NCI-H1694 (cell line): ENCODE results near the gene RIN3.

Source experiments
- DNase-seq: peaks from one replicate; lab custom pipeline; 2025; lab: John Stamatoyannopoulos, UW

Gene RIN3

DNA sequence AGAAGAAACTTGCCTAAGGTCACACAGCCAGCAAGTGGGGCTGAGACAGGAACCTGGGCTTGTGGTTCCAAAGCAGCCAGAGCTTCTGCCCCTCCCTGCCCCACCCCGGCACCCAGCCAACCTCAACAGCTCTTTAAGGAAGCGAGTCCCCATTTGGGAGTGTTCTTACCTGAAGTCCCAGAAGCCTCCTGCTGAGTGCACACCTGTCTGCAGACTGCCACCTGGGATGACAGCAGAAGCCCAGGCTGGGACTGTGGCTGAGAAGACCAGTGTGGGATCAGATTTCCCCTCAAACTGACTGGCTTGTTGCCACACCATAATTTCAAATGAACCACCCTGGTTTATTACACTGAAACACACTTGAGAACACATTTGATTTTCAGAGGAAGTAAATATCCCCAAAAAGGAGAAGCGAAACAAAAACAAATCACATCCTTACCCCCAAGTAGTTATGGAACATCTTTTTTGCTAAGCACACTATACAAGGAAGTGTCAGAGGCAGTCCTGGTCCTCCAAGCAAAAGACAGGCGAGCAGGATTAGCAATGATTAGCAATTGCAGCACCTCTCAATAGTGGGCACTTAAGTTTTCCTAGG is 6.3 kb upstream of the RIN3 start:
- DNase-seq, result no peak

DNA sequence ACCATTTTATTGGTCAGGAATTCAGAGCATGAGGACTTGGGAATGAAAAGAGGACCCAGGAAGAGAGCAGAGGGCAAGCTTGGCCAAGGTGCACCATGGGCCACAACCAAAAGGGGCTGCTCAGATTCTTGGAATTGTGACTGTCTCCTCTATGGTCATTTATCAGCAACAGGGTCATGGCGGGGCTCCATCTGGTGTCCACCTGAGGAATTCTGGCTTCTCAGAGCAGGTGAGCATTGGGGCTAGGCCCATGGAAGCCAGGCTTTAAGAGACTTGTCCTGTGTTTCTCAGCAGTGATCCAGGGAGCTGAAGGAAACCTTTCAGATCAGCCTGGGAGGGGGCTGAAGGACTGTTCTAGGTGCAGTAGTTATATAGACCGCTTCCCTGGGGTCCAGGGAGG is 2.6 kb upstream of the RIN3 start:
- no peak for DNase-seq

DNA sequence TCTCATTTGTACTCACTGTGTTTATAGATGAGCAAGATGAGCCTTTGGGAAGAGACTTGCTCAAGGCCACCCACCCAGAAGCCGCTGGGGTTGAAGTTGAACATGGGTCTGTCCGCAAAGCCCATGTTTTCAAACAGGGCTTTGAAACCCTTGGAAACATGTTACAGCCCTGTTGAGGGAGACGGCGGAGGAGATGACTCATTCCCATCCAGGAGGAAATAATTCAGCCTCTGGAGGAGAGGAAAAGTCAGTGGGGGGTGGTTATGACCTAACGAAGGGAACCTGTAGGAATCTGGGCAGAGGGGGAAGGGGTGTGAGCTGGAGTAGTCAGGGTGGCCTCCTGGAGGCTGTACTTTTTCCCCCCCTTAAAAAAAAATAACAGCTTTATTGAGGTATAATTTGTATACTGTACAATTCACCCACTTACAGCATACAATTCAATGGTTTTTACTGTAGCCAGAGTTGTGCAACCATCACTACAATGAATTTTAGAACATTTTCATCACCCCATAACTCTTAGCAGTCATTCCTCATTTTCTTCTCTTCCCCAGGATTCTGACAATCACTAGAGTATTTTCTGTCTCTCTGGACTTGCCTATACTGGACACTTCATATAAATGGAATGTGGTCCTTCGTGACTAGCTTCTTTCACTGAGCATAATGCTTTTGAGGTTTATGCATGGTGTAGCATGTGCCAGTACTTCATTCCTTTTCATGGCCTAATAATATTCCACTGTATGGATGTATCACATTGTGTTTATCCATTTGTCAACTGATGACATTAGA is 1.9 kb upstream of the RIN3 start:
- no peak for DNase-seq

DNA sequence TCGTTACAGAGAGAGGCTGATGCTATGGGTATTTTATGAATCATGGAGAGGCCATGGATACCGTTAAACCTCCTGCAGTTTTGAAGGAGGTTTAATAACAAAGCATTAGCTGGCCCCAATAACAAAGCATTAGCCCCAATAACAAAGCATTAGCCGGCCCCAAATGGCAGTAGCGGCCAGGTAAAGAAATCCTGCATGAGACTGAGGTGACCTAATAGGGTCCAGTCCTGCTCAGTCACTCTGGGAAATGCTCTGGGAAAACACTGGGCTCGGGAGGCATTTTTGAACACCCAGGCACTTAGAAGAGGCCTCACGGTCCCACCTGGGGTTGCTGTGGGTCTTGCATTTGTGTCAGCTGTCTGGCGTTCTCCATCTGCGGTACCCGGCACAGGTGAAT is 776 bp upstream of the RIN3 start:
- no peak for DNase-seq

DNA sequence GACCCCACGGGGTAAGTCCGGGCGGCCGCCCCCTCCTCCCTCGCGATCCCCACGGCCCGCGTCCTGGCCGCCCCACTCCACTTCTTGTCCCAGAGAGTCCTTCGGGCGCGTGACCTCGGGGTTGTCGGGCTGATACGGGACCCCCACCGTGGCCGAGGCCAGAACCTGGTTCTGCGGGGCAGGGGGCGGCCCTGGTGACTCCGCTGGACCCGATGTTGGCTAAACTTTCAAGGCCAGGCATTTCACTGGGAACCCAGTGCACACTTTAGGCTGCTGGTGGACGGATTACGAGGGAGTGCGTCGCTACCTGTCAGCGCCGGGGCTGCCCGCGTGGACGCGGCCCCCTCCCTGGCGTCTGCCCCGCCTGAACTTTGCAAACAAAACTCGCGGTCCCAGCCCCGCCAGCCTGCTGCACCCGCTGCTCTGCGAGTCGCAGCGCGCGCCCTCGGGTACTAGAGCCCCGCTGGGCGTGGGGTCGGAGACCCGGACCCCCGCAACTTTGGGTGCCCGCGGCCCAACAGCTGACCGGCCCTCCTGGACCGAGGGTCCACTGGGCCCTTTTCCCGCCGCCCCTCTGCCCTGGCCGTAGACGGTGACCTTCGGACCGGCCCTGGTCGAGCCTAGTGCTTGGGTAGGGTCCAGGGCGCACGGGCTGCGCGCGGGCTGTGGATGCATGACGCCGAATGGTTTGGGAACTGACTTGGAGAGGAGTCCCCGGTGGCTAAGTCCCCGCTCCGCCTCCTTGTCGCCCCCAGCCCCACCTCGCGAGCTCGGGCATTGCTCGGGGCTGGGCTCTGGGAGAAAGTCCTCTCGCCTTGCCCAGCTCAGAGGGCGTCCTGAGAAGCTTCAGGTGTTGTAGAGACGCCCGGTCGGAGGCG is 624 bp downstream of the RIN3 start:
- no peak for DNase-seq

DNA sequence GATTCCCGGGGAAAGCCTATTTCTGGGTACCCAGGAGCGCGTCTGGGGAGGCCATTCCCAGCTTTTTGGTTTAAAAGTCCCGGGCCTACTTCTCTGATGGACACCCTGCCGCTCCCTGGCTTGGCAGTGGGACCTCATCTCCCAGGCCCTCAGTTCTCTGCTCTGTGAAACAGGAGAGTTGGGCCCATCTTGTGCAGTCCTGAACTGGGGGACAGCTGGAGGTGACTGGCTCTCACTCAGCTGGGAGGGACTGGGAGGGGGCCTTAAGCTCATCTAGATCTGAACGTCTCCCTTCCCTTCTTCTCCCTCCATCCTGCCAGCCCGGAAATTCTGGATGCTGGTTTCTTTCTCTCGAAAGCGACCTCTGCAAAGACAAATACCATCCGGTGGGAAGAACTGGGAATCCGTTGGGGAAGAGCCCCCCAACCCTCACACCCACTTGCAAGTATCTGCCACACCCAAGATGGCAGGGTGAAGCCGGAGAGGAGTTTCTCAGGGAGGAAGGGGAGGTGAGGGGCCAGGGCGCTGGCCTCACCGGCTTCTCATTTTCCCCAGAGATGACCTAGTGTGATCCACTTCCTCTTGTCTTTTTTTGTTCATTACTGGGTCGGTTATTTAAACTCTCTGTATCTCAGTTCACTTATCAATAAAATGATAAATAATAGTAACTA is 1.4 kb downstream of the RIN3 start:
- DNase-seq, result no peak

DNA sequence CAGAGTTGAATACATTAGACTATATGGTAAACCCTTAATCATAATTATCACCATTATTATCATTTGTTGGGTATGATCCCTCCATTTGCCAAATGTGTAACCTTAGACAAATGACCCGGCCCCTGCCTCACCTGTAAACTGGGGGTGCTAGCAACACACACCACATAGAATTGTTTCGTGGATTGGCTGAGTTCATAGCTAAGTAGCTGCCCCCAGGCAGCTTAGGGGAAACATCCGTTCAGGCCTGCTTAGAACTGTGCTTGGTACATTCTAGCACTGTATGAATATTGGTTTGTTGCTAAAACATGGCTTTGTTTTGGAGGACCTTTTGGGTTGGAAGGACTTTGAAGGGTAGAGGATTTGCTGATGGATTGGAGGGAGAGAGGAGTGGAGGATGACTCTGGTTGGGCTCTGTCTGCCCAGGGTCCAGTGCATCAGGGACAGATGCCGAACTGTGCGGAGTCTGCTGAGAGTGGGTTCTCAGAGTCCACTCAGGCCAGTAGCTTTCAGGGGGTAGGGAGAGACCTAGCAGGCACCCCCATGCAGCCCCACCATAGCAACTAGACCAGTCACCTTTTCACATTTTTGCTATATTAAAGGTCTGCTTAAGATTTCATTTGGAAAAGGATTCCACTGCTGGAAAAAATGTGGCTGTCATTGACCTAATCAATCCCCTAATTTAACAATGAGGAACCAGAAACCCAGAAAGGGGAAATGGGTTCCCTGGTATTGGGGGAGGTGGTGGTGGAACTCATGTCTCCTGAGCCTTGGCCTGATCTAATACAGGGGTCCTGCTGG is 2.2 kb downstream of the RIN3 start:
- DNase-seq, result no peak

DNA sequence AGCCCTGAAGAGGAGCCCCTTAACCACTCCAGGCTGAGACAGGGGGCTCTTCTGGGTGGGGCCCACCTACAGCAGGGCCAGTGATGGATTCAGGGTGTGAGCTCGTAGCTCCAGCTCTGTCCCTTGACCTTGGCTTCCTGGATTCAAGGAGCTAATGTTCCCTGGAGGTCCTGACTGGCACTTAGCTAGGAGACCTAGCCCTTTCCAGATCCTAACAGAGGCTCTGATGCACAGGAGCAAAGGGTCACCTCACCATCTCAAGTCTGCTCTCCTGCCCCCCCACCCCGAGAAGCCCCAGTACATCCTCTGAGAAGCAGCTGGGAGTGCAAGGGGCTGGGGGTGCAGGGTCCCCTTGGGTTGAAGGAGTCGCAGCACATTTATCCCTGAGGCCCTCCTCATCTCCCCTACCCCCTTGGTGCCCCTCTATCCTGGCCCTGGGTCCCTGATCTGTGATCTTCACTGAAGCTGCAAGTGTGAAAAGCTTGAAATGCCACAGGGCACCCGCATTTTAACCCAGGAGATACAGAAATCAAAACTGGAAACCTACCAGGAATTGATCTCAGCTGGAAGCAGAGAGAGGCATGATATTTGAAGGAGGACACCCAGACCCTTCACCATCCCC is 2.9 kb downstream of the RIN3 start:
- DNase-seq, result no peak

DNA sequence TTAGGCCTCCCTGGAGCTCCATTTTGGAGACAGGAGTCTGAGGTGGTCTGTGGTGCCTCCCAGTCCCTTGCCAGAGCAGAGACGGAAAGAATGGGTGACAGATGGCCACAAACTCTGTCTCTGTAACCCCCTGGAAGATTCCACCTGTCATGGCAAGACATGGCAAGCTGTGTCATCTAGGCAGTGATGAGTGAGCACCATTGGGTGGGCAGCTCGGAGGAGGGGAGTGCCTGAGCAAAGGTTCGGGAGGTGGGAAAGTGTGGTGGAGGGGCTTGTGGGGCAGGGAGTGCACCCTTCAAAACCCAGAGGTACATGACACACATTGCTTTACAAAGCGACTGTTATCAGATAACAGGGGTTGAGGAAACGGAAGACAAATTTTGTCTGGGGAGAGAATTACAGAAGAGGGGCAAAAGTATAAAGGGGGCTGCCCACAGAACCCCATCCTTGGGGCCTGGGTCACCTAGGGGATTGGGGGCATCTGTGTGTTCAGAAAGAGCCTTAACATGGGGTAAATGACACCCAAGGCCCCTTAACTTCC is 3.5 kb downstream of the RIN3 start:
- peak; percentile 48 for DNase-seq

DNA sequence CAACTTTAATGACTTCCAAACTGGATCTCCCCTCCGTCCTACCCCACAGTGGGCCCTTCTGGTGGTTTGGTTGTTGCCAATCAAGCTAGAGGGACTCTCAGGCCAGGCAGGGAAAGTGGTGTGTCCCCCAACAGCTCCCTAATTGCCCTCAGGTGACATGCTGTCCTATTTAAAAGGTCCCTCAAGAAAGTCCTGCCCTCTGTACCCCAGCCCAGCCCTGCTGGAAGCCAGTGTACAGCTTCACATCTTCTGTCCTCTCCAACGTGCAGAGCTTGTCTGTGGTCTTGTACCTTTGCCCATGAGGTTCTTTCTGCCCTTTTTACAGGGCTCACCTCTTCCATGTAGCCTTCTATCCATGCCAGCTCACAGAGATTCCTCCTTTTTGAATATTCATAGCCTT is 4.2 kb downstream of the RIN3 start:
- no peak for DNase-seq

DNA sequence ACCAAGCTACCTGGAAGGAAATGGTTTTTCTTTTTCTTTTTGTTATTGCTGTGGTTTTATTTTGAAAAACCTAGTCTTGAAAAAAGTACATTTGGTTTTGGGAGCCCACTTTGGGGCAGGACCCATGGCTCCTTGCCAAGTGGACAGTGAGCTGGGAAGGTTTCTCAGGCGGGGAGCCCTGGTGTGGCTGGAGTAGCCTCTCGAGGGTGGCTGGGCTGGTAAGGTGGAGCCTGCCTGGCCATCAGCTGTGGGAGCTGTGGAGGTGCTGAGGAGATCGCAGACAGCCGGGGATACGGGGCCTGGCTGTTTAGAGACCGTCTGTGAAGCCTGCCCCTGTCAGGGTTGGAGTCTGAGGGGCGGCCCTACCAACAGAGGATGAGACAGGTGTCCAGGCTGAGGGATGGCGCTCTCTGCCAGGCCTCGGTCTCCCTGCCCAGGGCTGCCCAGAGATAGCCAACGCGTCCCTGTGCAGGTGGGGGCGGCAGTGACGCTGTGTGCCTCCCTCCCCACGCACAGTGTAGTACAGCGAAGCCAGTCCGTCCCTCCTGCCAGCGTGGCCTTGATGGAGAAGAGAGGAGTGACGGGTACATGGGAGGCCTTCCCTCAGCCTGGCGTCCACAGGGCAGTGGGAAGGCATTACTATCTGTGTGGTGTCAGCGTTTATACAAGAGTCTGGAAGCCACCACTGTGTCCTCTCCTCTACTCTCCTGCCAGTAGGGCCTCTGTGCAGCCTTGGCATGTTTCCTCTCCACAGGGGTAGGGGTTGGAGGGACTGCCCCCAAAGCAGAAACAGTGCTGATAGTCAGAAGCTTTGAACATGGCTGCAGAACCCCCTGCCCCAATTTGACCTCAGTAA is 5.9 kb downstream of the RIN3 start:
- DNase-seq, result no peak

DNA sequence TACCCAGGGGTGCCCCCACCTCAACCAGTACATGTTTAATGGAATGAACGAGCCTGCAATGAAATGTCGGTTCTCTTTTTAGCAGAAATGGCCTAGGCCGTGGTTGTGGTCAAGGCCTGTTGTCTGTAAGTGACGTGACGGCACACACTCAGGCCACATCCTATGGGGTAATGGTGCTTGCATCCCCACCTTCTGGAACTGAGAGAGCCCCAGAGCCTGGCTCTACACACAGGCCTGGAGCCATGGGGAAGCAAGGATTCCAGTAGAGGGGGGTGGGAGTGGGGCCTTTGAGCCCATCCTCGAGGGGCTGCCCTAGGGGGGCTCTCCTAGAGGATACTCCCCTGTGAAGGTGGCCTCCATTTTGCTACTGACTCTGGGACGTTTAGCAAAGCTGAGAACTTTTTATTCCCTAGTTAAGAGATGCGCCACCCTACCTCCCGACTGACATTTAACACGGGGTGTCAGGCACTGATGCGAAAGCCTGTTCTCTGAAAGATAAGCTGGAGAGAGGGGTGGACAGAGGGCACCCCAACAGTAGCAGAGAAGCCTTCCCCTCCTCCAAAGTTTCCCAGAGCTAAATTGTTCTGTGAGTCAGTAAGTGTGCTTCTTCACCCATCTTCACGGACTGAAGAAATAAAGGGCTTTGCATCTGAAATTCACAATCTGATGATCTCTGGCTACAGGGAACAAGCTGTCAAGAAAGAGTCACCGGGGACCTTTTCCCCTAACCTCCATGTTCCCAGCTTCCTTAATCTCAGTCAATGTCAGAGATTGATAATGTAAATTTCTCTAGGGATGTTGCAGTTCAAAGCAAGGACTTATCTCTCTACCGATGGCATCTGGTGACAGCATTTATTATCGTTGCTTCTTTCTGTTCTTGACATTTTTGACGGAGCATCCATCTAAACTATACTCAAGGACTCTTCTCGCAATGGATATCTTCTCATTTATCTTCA is 6.8 kb downstream of the RIN3 start:
- DNase-seq, result no peak

DNA sequence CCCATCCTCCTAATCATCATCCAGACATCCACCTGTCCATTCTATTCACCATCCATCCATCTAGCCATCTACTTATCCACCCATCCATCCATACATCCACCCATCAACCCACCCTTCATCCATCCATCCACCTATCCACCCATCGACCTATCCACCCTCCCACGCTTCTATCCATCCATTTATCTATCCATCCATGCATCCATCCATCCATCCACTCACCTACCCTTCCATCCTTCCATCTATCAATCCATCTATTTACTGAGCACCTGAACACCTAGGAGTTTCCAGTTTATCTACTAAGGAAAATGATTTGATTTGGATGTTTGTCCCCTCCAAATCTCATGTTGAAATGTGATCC is 7.5 kb downstream of the RIN3 start:
- no peak for DNase-seq

DNA sequence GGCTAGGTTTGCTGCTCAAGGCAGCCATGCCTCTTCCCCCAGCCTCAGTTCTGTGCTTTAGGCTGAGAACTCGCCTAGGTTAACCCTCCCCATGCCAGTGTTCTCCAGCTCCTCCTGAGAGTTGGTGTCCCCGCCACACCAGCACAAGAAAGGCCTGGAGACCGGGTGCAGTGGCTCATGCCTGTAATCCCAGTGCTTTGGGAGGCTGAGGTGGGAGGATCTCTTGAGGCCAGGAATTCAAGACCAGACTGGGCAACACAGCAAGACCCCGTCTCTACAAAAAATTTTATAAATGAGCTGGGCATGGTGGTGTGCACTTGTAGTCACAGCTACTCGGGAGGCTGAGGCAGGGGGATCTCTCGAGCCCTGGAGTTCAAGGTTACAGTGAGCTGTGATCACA is 10.2 kb downstream of the RIN3 start:
- DNase-seq, result no peak

DNA sequence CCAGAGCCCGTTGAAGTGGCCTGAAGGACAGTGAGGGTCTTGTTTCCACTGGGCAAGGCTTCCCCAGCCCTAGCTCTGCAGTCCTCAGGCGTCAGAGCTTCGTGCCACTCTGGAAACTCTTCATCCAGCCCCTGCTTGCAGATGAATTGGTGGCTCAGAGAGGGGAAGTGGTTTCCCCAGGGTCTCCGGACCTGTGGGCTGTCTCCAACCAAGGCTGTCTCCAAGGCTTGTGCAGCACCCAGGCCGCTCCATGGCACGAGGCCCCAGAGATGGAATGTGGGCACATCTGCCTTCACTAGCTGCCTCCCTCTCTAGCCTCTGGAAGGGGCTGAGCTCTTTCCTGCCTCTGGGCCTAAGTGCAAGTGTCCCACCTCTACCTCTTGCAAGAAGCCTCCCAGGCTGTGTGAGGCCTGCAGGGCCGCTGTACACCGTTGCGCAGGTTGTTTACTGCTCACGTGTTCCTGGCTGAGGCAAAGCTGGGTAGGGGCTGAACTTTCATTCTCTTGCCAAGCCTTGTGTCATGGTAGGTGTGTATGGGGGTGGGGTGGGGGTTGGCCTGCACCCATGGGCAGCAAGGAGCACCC is 11.1 kb downstream of the RIN3 start:
- DNase-seq, result no peak

DNA sequence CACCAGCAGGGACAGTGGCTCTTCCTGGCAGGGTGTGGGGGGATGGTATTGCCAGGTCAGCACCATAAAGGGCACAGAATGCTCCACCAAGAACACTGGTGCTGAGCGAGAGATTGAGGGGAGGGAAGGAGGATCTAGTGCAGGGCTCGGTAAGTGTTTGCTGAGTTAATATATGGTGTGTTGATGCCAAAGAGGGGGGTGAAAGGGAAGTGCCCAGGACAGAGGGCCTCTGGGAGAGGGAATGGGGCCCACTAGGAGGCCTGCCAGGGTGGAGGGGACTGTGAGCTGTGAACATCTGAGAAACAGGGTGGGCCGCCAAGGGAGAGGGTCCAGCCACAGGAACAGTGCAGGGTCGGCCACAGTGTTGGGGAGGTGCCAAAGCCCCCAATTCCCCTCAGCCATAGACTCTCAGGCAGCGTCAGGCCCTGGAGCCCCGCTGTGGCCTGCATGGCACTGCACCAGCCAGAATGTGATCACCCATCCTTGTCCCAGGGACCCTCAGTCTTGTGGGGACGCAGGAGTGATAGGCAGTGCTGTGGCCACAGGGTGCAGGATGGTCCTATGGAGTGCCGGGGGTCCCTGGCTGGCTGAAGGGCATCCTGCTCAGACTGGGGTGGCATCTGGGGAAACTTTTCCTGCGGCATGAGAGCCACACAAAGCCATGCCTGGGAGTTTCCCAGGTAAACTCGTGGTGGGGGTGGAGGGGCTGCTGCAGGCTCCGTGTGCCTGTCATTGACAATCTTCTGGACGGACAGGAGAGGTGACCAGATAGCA is 11.9 kb downstream of the RIN3 start:
- no peak for DNase-seq

DNA sequence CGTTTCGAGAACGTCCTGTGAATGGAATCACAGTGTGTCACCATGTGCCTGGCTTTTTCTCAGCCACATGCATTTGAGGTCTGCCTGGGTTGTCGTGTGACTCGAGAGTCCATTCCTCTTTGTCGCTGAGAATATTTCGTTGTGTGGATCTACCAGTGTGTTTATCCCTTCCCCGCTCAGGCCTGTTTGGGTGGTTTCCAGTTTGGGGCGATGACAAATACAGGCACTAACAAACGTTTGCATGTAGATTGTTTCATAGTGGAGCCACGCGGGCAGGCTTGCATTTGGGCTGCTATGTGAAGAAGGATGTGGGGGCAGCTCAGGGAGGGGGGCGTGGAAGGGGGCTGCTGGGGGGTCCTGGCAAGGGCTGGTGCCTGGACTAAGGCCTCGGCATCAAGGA is 14.1 kb downstream of the RIN3 start:
- no peak for DNase-seq
